ENCODE data around the gene PPP6R1.
"Not testable (repeated sequence)": the region's sequence is repeated elsewhere in the genome, so short reads cannot be mapped to it uniquely, and the experiment has no call there.

PPP6R1 gene

DNA sequence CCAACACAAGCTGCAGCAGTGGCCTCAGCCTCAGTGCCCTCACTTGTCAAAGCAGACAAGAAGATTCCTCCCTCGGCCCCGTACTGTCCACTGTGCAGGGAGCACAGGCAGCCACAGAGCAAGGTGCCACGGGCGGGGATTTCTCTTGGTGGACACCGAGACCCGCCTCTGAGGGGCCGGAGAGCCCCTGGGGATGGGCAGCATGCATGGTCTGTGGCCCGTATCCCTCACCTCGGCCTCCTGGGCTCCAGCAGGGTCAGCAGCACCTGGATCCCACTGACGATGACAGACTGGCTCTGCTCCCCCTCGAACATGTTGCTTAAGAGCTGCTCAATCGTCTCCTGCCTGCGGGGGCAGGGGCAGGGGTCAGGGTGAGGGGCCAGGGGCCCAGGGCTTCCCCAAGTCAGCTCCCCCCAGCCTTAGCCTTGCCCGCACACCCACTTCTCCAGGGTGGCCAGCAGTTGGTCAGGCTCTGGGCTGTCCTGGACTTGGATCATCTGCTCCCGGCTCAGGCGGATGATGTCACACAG lies 16.8 kb downstream of the PPP6R1 start:
- DNase-seq (ENCODE audit: low spot score), result no peak

DNA sequence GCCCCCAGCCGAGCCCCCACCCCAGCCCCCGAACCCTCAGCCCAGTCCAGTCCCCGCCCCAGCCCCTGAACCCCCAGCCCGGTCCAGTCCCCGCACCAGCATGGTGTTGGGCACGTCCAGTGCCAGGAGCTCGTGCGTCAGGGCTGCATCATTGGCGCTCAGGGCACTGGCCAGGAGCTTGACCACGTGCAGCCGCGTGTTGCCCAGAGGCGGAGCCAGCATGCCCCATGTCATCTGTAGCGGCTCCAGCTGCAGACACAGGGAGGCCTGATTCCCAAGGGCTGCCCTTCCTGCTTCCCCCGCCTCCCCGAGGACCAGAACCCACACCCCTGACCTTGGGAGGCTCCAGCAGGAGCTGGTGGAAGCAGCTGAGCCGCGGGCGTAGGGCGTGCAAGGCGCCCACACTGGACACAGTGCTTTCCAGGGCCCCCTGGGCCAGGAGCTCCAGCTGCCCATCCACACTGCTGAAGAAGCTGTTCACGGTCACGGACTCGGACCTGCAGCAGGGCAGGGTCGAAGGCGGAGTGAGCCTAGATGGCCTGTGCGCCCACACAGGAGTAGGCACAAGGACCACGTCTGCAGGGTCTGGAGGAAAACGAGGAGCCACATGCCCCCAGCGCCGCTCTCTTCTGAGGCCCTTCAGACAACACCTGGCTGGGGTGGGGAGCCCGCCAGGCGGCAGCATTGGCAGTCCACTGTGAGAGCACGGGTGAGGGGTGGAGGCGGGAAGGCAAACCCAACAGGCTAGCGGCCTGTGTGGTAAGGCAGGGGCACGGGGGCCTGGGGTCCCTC lies 17.5 kb downstream of the PPP6R1 start:
- no peak for DNase-seq (ENCODE audit: low spot score)

- no peak for DNase-seq (ENCODE audit: low spot score)
Measured at GRCh38 chr19:55240713-55241020, 18.1 kb downstream of the PPP6R1 start.

- no peak for DNase-seq (ENCODE audit: low spot score)
Measured at GRCh38 chr19:55239004-55239403, 19.8 kb downstream of the PPP6R1 start.

GRCh38 chr19:55238030-55238429 lies 20.8 kb downstream of the PPP6R1 start:
- no peak for DNase-seq (ENCODE audit: low spot score)

- DNase-seq (ENCODE audit: low spot score), result no peak
Measured at GRCh38 chr19:55232986-55233385, 25.8 kb downstream of the PPP6R1 start.

- no peak for DNase-seq (ENCODE audit: low spot score)
Measured at GRCh38 chr19:55232286-55232602, 26.6 kb downstream of the PPP6R1 start.

DNA sequence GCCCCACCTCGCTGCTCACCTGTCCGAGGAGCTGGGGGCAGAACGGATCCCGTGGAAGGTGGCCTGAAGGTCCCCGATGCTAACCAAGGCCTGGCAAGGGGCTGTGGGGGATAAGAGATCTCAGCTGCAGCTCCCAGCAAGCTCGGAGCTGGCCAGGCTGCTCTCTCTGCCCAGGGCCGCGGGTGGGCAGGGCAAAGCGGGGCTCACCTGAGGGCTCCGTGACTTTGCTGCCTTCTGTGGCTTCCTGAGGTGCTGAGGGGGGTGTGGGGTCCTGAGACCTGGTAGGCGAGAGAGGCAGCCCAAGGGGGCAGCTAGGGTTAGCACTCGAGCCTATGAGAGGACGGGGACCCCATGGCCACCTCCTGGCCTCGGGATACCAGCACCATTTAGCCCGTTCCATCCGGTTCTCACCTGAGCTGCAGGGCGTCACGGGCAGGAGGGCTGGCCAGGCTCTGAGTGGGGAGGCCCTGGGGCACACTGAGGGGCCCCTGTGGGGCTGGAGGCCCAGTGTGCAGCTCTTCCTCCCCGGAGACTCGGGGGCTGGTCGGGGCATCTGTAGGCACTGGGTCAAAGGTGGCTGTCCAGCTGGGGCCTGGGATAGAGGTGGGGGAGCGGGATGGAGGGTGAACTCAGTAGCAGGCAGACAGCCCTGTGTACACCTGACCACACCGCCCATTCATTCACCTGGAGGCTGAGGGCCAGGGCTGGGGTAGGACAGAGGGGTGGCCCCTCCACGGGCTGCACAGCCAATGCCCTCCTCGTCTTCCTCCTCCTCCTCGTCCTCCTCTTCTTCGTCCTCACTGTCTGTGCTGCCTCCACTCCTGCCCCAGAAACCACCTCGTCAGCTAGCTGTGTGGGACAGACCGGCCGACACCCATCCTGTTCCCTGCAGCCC lies 27.2 kb downstream of the PPP6R1 start:
- DNase-seq (ENCODE audit: low spot score), result no peak

- no peak for DNase-seq (ENCODE audit: low spot score)
Measured at GRCh38 chr19:55230780-55231179, 28.0 kb downstream of the PPP6R1 start.

DNA sequence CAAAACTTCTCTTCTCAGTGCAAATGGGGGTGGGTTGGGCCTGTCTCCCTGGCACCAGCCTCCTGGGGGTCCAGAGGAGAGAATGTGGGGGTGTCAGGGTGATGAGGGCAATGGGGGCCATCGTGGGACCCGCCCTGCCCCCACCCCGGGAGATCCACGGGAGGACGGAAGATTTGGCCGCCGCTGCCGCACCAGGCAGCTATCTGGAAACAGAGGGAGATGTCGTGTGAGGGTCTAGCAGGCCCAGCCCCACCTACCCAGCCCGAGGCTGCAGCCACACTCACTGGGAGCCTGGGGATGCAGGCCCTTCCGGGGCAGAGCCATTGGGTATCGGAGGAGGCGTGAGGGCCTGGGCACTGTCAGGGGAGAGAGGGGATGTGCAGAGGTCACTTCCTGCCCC lies 28.5 kb downstream of the PPP6R1 start:
- DNase-seq (ENCODE audit: low spot score), result no peak

DNA sequence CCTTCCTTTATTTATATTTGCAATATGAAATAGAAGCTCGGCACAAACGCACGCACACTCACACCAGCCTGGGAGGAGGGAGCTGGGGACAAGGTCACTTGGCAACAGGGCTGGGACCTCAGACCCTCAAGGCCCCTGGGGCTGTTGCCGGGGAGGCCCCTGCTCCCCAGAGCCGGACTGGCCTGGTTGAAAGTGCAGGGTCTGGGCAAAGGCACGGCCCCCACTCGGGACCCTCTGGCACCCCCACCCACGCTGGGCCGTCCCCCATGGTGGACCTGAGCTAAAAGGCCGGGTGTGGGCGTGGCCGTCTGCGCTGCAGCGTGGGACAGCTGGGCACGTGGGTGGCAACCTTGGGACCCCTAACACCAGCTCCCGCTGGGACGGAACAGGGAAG lies 29.0 kb downstream of the PPP6R1 start:
- DNase-seq (ENCODE audit: low spot score), result no peak

GRCh38 chr19:55229145-55229788 lies 29.6 kb downstream of the PPP6R1 start:
- DNase-seq (ENCODE audit: low spot score), result no peak

DNA sequence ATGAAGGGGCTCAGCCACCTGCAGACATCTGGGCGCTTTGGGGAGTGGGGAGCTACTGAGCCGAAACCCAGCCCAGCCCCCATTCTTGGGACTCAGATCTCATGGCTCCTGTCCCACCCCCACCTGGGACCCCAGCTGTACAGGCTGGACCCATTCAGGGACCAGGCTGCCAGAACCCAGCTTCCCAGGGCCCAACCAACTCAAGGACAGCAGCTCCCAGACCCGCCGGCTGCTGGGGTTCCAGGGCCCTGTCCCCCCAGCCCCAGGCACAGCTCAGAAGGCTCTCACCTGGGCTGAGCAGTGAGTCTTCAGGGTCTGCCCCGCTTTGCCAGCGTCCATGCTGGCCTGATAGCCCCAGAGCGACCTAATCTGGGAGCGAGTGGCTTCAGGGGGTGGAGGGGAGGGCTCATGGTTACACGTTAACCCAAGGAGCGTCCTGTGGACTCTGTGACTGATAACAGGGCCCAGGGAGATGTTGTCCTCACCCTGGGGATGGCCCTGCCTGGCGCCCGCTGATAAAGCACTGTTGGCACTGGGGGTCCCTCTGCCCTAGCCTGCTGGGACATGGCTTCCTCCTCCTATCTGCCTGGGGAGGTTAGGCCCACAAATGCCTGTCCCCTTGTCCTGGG lies 30.3 kb downstream of the PPP6R1 start, which contains the start of gene TMEM86B:
Gene TMEM86B (minus strand): TSS at position 361 of the 629 bp plus-strand sequence. CDS start 22 bp downstream, at position 339.
- DNase-seq (ENCODE audit: low spot score), result no peak

- DNase-seq (ENCODE audit: low spot score), result no peak
Measured at GRCh38 chr19:55228015-55228391, 30.8 kb downstream of the PPP6R1 start.

DNA sequence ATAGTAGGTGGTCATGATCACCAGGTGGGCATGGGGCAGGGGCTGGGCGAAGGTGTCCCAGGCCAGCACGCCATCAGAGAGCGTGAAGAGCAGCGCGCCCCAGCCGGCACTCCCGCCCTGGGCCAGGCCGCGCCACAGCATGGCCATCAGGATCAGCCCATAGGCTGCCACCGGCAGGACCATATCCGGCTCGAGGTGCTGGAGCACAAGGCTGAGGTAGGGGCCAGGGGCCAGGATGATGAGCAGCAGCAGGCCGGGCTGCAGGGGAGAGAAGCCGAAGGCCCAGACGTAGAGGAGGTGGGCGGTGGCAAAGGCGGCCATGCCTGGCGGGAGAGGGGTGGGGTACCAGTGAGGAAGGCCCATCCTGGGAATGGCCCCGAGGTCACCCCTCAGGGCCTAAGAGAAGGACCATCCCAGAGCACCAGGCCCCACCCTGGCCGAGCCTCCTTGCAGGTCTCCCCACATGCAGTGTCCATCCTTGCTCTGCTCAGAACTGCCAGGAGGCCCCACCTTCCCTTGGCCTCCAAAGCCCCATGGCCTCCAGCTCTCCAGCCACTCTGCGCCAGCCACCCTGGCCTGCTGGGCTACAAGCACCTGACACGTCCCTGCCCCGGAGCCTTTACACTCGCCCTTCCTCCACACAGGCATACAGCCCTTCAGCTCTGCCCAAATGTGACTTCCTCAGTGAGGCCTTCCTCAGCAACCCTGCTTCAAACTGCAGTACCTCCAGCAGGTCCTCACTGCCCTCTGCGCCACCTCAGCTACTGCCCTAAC lies 31.4 kb downstream of the PPP6R1 start:
- DNase-seq (ENCODE audit: low spot score), result no peak

GRCh38 chr19:55226788-55227187 lies 32.0 kb downstream of the PPP6R1 start:
- DNase-seq (ENCODE audit: low spot score), result no peak

DNA sequence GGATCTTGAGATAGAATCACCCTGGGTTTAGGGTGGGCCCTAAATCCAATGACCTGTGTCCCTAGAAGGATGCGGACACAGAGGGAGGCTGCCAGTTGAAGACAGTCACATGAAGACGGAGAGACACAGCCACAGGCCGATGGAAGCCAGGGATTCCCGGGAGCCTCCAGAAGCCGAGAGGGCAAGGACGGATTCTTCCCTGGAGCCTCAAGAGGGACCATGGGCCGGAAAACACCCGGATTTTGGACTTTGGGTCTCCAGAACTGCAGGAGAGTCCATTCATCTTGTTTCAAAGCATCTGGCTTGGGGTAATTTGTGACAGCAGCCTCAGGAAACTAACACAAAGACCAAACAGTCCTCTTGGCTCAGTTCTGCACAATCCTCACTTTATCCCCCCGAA lies 32.5 kb downstream of the PPP6R1 start:
- DNase-seq (ENCODE audit: low spot score), result no peak

- no peak for DNase-seq (ENCODE audit: low spot score)
Measured at GRCh38 chr19:55225415-55225958, 33.3 kb downstream of the PPP6R1 start.

- DNase-seq (ENCODE audit: low spot score), result not testable (repeated sequence)
Measured at GRCh38 chr19:55224679-55225414, 34.0 kb downstream of the PPP6R1 start.

DNA sequence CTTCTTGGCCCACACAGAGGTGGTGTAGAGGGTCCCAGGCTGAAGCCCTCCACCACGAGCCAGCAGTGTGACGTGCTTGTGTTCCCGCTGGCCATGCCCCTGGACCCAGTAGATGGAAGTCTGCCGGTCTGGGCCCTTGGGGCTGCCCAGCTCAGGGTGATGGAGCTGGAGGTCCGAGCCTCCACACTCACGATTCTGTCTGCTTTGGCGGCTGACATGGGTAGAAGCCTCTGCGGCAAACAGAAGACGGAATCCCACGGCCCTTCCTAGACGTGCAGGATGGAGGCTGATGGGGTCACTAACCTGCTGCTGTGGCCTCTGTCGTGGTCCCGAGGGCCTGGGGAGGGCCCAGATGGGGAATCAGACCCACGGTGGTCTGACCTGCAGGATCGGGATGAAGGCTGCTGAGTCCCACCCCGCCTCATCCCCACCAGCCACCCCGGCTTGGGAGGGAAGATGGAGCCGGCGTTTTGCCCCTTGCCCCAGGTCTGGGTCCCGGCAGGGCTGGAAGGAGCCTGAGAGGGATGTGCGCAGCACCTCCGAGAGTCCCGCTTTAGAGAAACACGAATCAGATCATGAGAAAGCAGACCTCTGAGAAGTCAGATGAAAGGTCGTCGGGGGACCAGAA lies 34.7 kb downstream of the PPP6R1 start:
- no peak for DNase-seq (ENCODE audit: low spot score)
